Sigmoid colon (tissue), 7 donors: Measurements from ENCODE around the gene SYK. TPM values are rescaled to one million over a fixed set of nuclear protein-coding genes. Genes with fewer than 3 reads are reported as not detected.
"Not testable (repeated sequence)": the region's sequence is repeated elsewhere in the genome, so short reads cannot be mapped to it uniquely, and the experiment has no call there.

ENCODE experiments used
- DNase-seq: peaks from one replicate; pipeline ENCODE4 v3.0.0-alpha.2; 2019
- H3K27ac ChIP-seq, 4 donors: fragments of 200-600 bp; sonication (generic); one replicate each; pipeline ENCODE4 v1.5.1; 2016 to 2019; ENCODE audit warnings: mild to moderate bottlenecking in 1 of 4
- H3K27me3 ChIP-seq, 3 donors: fragments of 200-600 bp; sonication (generic); one replicate each; pipeline ENCODE4 v1.5.1; 2019; ENCODE audit warnings: mild to moderate bottlenecking in 1 of 3
- H3K36me3 ChIP-seq, 4 donors: fragments of 200-600 bp; sonication (generic); one replicate each; pipeline ENCODE4 v1.5.1; 2016 to 2019
- H3K4me1 ChIP-seq, 4 donors: fragments of 200-600 bp; sonication (generic); one replicate each; pipeline ENCODE4 v1.5.1; 2017 to 2019
- H3K4me3 ChIP-seq, 4 donors: fragments of 200-600 bp; sonication (generic); one replicate each; pipeline ENCODE4 v1.5.1; 2017 to 2019; ENCODE audit warnings: mild to moderate bottlenecking in 2 of 4, moderate library complexity in 1 of 4
- H3K9me3 ChIP-seq, 4 donors: fragments of 200-600 bp in 3 of 4; sonication (generic) in 3 of 4; one replicate each; pipeline versions ENCODE4 v1.5.1 to v1.6.1; 2013 to 2019
- CTCF ChIP-seq, 4 experiments: fragments of 450-650 bp in 3 of 4; fragments of 200-600 bp in 1 of 4; IDR thresholded peaks; one replicate each; pipeline ENCODE4 v1.5.1; 2016 to 2019; ENCODE audit warnings: antibody characterized with exemption in 4 of 4, mild to moderate bottlenecking in 3 of 4, moderate library complexity in 2 of 4
- EP300 ChIP-seq, 4 donors: sonication (generic); formaldehyde crosslinking; IDR thresholded peaks; one replicate each; pipeline ENCODE4 v1.6.1; 2017; ENCODE audit warnings: antibody characterized with exemption in 4 of 4
- POLR2A ChIP-seq, 2 donors: fragments of 450-650 bp; IDR thresholded peaks; one replicate each; pipeline ENCODE4 v1.6.1; 2016; ENCODE audit warnings: antibody characterized with exemption in 2 of 2, mild to moderate bottlenecking in 2 of 2, moderate library complexity in 2 of 2
- POLR2AphosphoS5 ChIP-seq, 4 donors: sonication (generic); formaldehyde crosslinking; IDR thresholded peaks; one replicate each; pipeline ENCODE4 v1.6.1; 2017; ENCODE audit warnings: antibody characterized with exemption in 4 of 4
- WGBS, 2 donors: extraction: QIAGEN DNeasy Blood & Tissue Kit; methylation state at CpG; one replicate each; pipeline ENCODE4 v1.1.7; 2013; 5-methylcytosine and 5-hydroxymethylcytosine counted together
- intact Hi-C: fragments of 100-400 bp; cut with DNase I; formaldehyde crosslinking; loops from one replicate; pipeline ENCODE4 v1.15.1; 2023
- polyA plus RNA-seq, 3 donors: library from polyadenylated mRNA; stranded (reverse); fragments of 200-250 nt; gene quantifications; one replicate each; pipeline ENCODE4 v1.2.3, GENCODE V29; 2013
- total RNA-seq, 4 donors: library from RNA; depleted of rRNA; stranded (reverse); fragments of >200 nt; gene quantifications; one replicate each; pipeline ENCODE4 v1.1.0, GENCODE V29; 2016
- donor health status: healthy with polysubstance abuse.
- donor health status: Bipolar disorder and iron deficiency.
- donor health status: healthy.

SYK gene
- total and polyA plus RNA-seq, 7 donors, result 7.8 to 35.8 (median 16.4) TPM

GRCh38 chr9:90884178-90884577 lies 82.6 kb downstream of the SYK start:
- no peak for DNase-seq
- Histone ChIP-seq H3K9me3 (peaks cover 0 to 5% (median 2%) of the 10 kb centered on the region in 4 donors), H3K4me3 (no peak overlapping the region), H3K27ac (no peak overlapping the region), H3K27me3 (no peaks in the 10 kb centered on the region), H3K36me3 (peaks cover 0 to 9% (median 0%) of the 10 kb centered on the region in 4 donors), H3K4me1 (no peaks in the 10 kb centered on the region)
- TF ChIP-seq EP300 (IDR thresholded peaks at IDR 0.05) (no peak), POLR2AphosphoS5 (IDR thresholded peaks at IDR 0.05) (no peak)
- intact Hi-C loops, result no loop called here
- 82 to 91% methylated on average over 8 of the region's 8 CpGs for WGBS, 2 donors

- H3K27ac ChIP-seq, DNase-seq, intact Hi-C loops, H3K9me3 ChIP-seq, H3K27me3 ChIP-seq, H3K4me3 ChIP-seq, H3K4me1 ChIP-seq: not testable (repeated sequence)
- H3K36me3 ChIP-seq, result peaks cover 0 to 14% (median 0%) of the 10 kb centered on the region in 4 donors
Measured at GRCh38 chr9:90886868-90887267, 85.2 kb downstream of the SYK start.

- intact Hi-C loops, result no loop called here
- no peaks in the 10 kb centered on the region for H3K4me1 ChIP-seq
- WGBS, 2 donors, result 97 to 98% methylated on average over 8 of the region's 8 CpGs
- H3K27ac ChIP-seq, result no peak overlapping the region
- H3K27me3 ChIP-seq, result no peaks in the 10 kb centered on the region
- no peak for DNase-seq
- H3K36me3 ChIP-seq, result peaks cover 0 to 14% (median 0%) of the 10 kb centered on the region in 4 donors
- no peak overlapping the region for H3K4me3 ChIP-seq
- peaks cover 0 to 5% (median 2%) of the 10 kb centered on the region in 4 donors for H3K9me3 ChIP-seq
- TF ChIP-seq POLR2A (IDR thresholded peaks at IDR 0.05) (no peak), EP300 (IDR thresholded peaks at IDR 0.05) (no peak), POLR2AphosphoS5 (IDR thresholded peaks at IDR 0.05) (no peak), CTCF (IDR thresholded peaks at IDR 0.05) (no peak)
Measured at GRCh38 chr9:90888941-90889340, 87.3 kb downstream of the SYK start.

GRCh38 chr9:90890146-90890810 lies 88.7 kb downstream of the SYK start:
- Histone ChIP-seq H3K4me3 (no peak overlapping the region), H3K9me3 (peaks cover 0 to 5% (median 2%) of the 10 kb centered on the region in 4 donors), H3K4me1 (no peaks in the 10 kb centered on the region), H3K27me3 (no peaks in the 10 kb centered on the region), H3K27ac (no peak overlapping the region), H3K36me3 (peaks cover 0 to 14% (median 0%) of the 10 kb centered on the region in 4 donors)
- TF ChIP-seq EP300 (IDR thresholded peaks at IDR 0.05), result no peak
- TF ChIP-seq POLR2A (IDR thresholded peaks at IDR 0.05), result no peak
- no peak for TF ChIP-seq POLR2AphosphoS5 (IDR thresholded peaks at IDR 0.05)
- TF ChIP-seq CTCF (IDR thresholded peaks at IDR 0.05), result no peak
- DNase-seq, result no peak
- intact Hi-C loops, result no loop called here
- WGBS, 2 donors, result 93 to 94% methylated on average over 10 of the region's 10 CpGs

- H3K36me3 ChIP-seq, result peaks cover 0 to 14% (median 0%) of the 10 kb centered on the region in 4 donors
- no peak overlapping the region for H3K4me3 ChIP-seq
- intact Hi-C loops, result no loop called here
- 83 to 90% methylated on average over 8 of the region's 8 CpGs for WGBS, 2 donors
- H3K4me1 ChIP-seq, result no peaks in the 10 kb centered on the region
- no peak overlapping the region for H3K27ac ChIP-seq
- no peak for TF ChIP-seq CTCF (IDR thresholded peaks at IDR 0.05)
- TF ChIP-seq POLR2A (IDR thresholded peaks at IDR 0.05), result no peak
- TF ChIP-seq POLR2AphosphoS5 (IDR thresholded peaks at IDR 0.05), result no peak
- TF ChIP-seq EP300 (IDR thresholded peaks at IDR 0.05), result no peak
- no peaks in the 10 kb centered on the region for H3K27me3 ChIP-seq
- no peak for DNase-seq
- H3K9me3 ChIP-seq, result no peaks in the 10 kb centered on the region
Measured at GRCh38 chr9:90891308-90892040, 89.9 kb downstream of the SYK start.
